ENCODE results near the gene FEZ2. TPM values are rescaled to one million over a fixed set of nuclear protein-coding genes. Genes with fewer than 3 reads are reported as not detected.

The FEZ2 gene
- total and polyA plus RNA-seq, 2 experiments from 2014 or later = 28.0 to 32.9 TPM

DNA sequence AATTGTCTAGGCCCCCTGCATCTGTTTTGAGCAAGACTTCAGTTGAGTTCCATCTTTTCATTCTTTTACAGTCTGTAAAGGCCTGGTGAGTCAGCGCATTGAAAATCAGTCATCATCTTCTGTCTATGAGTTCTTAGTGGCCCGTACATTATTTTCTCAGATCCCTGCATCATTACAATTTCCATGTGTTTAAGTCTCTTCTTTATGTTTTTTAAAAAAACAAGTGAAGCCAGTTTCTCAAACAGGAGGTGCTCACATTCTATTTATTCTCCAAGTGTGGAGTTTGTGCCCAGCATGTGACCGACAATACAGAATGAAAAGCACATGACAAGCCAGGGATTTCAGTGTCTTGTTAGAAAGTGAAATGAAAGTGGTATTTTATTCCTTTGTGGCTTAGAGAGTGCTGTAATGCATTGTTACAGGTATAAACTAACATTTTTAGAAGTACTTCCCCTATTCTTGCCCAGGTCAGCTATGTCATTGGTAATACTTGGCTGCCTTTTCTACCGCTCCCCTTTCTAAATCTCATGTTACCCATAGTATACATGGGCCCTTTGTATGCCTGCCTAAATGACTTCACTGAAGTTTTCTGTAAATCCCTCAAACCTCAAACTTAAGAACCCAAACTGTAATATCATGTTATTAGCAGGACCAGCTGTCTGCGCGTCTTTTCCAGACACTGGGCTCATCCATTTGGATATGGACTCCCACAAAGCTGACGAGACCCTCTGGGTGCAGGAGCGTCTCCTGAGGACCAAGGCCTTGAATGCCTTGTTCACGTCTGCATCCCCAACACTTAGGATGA lies 67.6 kb downstream of the FEZ2 start (continued):
- TF ChIP-seq, protein P1, sequence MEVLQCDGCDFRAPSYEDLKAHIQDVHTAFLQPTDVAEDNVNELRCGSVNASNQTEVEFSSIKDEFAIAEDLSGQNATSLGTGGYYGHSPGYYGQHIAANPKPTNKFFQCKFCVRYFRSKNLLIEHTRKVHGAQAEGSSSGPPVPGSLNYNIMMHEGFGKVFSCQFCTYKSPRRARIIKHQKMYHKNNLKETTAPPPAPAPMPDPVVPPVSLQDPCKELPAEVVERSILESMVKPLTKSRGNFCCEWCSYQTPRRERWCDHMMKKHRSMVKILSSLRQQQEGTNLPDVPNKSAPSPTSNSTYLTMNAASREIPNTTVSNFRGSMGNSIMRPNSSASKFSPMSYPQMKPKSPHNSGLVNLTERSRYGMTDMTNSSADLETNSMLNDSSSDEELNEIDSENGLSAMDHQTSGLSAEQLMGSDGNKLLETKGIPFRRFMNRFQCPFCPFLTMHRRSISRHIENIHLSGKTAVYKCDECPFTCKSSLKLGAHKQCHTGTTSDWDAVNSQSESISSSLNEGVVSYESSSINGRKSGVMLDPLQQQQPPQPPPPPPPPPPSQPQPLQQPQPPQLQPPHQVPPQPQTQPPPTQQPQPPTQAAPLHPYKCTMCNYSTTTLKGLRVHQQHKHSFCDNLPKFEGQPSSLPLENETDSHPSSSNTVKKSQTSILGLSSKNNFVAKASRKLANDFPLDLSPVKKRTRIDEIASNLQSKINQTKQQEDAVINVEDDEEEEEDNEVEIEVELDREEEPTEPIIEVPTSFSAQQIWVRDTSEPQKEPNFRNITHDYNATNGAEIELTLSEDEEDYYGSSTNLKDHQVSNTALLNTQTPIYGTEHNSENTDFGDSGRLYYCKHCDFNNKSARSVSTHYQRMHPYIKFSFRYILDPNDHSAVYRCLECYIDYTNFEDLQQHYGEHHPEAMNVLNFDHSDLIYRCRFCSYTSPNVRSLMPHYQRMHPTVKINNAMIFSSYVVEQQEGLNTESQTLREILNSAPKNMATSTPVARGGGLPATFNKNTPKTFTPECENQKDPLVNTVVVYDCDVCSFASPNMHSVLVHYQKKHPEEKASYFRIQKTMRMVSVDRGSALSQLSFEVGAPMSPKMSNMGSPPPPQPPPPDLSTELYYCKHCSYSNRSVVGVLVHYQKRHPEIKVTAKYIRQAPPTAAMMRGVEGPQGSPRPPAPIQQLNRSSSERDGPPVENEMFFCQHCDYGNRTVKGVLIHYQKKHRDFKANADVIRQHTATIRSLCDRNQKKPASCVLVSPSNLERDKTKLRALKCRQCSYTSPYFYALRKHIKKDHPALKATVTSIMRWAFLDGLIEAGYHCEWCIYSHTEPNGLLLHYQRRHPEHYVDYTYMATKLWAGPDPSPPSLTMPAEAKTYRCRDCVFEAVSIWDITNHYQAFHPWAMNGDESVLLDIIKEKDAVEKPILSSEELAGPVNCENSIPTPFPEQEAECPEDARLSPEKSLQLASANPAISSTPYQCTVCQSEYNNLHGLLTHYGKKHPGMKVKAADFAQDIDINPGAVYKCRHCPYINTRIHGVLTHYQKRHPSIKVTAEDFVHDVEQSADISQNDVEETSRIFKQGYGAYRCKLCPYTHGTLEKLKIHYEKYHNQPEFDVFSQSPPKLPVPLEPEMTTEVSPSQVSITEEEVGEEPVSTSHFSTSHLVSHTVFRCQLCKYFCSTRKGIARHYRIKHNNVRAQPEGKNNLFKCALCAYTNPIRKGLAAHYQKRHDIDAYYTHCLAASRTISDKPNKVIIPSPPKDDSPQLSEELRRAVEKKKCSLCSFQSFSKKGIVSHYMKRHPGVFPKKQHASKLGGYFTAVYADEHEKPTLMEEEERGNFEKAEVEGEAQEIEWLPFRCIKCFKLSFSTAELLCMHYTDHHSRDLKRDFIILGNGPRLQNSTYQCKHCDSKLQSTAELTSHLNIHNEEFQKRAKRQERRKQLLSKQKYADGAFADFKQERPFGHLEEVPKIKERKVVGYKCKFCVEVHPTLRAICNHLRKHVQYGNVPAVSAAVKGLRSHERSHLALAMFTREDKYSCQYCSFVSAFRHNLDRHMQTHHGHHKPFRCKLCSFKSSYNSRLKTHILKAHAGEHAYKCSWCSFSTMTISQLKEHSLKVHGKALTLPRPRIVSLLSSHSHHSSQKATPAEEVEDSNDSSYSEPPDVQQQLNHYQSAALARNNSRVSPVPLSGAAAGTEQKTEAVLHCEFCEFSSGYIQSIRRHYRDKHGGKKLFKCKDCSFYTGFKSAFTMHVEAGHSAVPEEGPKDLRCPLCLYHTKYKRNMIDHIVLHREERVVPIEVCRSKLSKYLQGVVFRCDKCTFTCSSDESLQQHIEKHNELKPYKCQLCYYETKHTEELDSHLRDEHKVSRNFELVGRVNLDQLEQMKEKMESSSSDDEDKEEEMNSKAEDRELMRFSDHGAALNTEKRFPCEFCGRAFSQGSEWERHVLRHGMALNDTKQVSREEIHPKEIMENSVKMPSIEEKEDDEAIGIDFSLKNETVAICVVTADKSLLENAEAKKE (CRISPR knock-in tag; IDR thresholded peaks at IDR 0.05) = no peak
- no peak for TF ChIP-seq EZH2 (IDR thresholded peaks at IDR 0.05; ENCODE audit: low read depth, unreplicated experiment)
- no peak for TF ChIP-seq NANOG (IDR thresholded peaks at IDR 0.05; ENCODE audit: borderline replicate concordance)

DNA sequence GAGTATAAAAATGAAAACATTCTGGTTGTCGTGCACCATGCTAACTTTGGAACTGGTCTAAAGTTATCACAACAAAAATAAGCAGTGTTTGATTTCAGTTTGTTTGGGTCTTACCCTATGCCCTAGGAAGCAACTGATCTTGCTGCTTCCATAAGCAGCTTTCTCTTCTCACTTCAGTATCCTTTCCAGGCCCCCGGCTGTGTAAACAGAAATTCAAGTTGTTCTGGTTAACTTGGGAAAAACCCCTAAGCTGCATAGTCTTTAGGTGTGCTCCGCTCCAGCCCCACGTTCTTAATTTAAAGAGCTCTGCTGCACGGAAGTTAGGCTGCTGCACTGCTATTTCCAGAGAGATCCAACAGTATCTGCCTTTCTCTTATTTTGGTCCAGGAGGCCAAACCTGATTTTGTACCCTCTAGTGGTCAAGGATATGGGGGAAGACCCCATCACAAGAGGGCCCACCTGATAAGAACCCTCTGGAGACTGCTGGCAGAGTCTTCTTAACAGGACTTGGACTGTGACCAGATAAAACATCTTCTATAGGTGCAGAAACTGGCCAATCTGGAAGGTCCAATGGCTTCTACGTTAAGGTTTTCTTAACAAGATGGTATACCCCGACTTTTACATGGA lies 69.1 kb downstream of the FEZ2 start:
- H4K20me1 ChIP-seq (replicated peaks; ENCODE audit: insufficient read depth) = peaks cover 5% of the 10 kb centered on the region; the same call in 1 of the 2 replicates
- no peak for DNase-seq (ENCODE audit: low spot score)
- H3K27me3 Mint-ChIP-seq (ENCODE audit: insufficient read depth, low read depth, poor library complexity) = no peaks in the 10 kb centered on the region
- H3K27ac Mint-ChIP-seq = peak overlapping the region; percentile 86
- H3K4me2 ChIP-seq = no peak overlapping the region
- no peak overlapping the region for H3K27ac ChIP-seq (ENCODE audit: low read depth)
- H3K36me3 ChIP-seq (ENCODE audit: insufficient read depth) = peaks cover 12% of the 10 kb centered on the region; the same call in 1 of the 2 replicates
- no peak overlapping the region for H3K4me3 ChIP-seq
- no peak for TF ChIP-seq EZH2 (IDR thresholded peaks at IDR 0.05; ENCODE audit: low read depth, unreplicated experiment)
- no peak for TF ChIP-seq JUNB (IDR thresholded peaks at IDR 0.05; ENCODE audit: unreplicated experiment)
- TF ChIP-seq EZH2phosphoT487 (IDR thresholded peaks at IDR 0.05; ENCODE audit: unreplicated experiment) = no peak
- TF ChIP-seq, protein P2, sequence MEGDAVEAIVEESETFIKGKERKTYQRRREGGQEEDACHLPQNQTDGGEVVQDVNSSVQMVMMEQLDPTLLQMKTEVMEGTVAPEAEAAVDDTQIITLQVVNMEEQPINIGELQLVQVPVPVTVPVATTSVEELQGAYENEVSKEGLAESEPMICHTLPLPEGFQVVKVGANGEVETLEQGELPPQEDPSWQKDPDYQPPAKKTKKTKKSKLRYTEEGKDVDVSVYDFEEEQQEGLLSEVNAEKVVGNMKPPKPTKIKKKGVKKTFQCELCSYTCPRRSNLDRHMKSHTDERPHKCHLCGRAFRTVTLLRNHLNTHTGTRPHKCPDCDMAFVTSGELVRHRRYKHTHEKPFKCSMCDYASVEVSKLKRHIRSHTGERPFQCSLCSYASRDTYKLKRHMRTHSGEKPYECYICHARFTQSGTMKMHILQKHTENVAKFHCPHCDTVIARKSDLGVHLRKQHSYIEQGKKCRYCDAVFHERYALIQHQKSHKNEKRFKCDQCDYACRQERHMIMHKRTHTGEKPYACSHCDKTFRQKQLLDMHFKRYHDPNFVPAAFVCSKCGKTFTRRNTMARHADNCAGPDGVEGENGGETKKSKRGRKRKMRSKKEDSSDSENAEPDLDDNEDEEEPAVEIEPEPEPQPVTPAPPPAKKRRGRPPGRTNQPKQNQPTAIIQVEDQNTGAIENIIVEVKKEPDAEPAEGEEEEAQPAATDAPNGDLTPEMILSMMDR (conservative IDR thresholded peaks at IDR 0.05; ENCODE audit: low read depth in 2 of 2) = 0 out of 4 replicates have a peak, but pooled peaks have one; percentile 8 to 12
- H3K9me2 ChIP-seq (ENCODE audit: insufficient read depth) = no peaks in the 10 kb centered on the region; the same call in 1 of the 2 replicates
- H2AFZ ChIP-seq = no peak overlapping the region
- H3K36me3 Mint-ChIP-seq (ENCODE audit: low read depth) = peaks cover 17% of the 10 kb centered on the region
- no peaks in the 10 kb centered on the region; the same call in 1 of the 2 replicates for H3K4me1 ChIP-seq (ENCODE audit: insufficient read depth)
- H3K4me3 Mint-ChIP-seq = no peak overlapping the region
- H3K4me1 Mint-ChIP-seq = peaks cover 19% of the 10 kb centered on the region; the same call in 2 of the 3 replicates
- peak; percentile 42; the same call in 2 of the 3 replicates for ATAC-seq
- 0 out of 2 replicates have a peak, but pooled peaks cover 4% of the 10 kb centered on the region for H3K79me2 ChIP-seq (replicated peaks; ENCODE audit: insufficient read depth)
- no peaks in the 10 kb centered on the region for H3K9me3 Mint-ChIP-seq
- no peaks in the 10 kb centered on the region for H3F3A ChIP-seq (replicated peaks; ENCODE audit: low read depth)
- H3K27me3 ChIP-seq (ENCODE audit: insufficient read depth) = no peaks in the 10 kb centered on the region

Data from GM23338 (cell line).